ENCODE data around the gene PET100. TPM values are rescaled to one million over a fixed set of nuclear protein-coding genes. Genes with fewer than 3 reads are reported as not detected.
A peak's percentile ranks its signal among the peaks of the same experiment; 100 is the strongest.

PET100 gene
- total RNA-seq, 1 donor from 2014 or later, result 141 TPM

DNA sequence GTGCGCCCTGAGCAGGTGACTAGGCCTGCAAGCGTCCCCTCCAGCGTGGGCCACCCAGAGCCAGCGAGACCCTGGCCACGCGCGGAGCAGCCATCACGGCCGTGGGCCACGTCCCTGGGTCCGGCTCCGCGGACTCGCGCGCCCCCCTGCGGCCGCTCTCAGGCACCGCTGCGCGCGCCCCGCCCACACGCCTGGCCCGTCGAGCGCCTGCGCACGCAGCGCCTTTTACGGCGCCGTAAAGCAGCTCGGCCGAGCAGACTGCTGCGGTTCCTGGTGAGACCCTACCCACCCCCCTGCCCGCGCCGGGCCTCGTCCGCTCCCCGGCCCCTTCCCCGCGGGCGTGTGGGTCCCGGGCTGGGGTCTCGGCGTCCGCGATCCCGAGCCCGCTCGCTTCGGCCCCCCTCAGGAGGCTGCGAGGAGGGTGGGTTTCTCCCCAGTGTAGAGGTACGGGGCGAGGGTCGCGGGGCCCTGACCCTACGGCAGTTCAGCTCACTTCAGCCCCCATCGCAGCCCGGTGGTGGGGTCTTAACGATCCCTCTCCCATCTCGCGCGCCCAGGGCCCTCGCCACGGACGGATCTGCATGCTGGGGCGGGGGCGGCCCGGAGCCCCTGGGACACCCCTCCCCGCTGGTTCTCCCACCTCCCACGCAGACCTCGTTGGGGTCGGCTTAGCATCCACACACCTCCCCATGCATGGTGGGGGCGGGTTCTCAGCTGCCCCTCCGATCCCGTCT is 51.2 kb downstream of the PET100 start, which contains the start of gene TRAPPC5:
Gene TRAPPC5, plus strand, starts transcription at position 228 of the 734 bp plus-strand sequence. CDS start 1,421 bp downstream, outside the sequence.
- peak within 1 kb of the TSS; percentile 90 for H3K27ac Mint-ChIP-seq (ENCODE audit: unreplicated experiment)
- H3K27me3 Mint-ChIP-seq (ENCODE audit: low read depth), result peaks cover 40% of the 10 kb centered on the region
- H3K9me3 Mint-ChIP-seq, result no peaks in the 10 kb centered on the region
- H3K4me3 Mint-ChIP-seq, result peak within 1 kb of the TSS; percentile 90
- H3K4me1 Mint-ChIP-seq, result peaks cover 11% of the 10 kb centered on the region
- peak; percentile 85 for DNase-seq (ENCODE audit: low read depth, low spot score)
- TF ChIP-seq, protein P1, sequence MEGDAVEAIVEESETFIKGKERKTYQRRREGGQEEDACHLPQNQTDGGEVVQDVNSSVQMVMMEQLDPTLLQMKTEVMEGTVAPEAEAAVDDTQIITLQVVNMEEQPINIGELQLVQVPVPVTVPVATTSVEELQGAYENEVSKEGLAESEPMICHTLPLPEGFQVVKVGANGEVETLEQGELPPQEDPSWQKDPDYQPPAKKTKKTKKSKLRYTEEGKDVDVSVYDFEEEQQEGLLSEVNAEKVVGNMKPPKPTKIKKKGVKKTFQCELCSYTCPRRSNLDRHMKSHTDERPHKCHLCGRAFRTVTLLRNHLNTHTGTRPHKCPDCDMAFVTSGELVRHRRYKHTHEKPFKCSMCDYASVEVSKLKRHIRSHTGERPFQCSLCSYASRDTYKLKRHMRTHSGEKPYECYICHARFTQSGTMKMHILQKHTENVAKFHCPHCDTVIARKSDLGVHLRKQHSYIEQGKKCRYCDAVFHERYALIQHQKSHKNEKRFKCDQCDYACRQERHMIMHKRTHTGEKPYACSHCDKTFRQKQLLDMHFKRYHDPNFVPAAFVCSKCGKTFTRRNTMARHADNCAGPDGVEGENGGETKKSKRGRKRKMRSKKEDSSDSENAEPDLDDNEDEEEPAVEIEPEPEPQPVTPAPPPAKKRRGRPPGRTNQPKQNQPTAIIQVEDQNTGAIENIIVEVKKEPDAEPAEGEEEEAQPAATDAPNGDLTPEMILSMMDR (conservative IDR thresholded peaks at IDR 0.05), result peak; percentile 94
- H3K36me3 Mint-ChIP-seq (ENCODE audit: low read depth), result no peaks in the 10 kb centered on the region

Small RNA genes lying within 50 kb of the gene (microRNA-seq; reads per million reads assigned to microRNA genes)
- not detected for gene MIR6792

Other genes with a start within 250 kb of the PET100 start
- 2.3 and 3.4 TPM in 2 replicates for gene PEX11G, start 140.8 kb upstream of the PET100 start, total RNA-seq
- gene ZNF358, start 113.7 kb upstream of the PET100 start, total RNA-seq, result 75.6 and 76.2 TPM in 2 replicates
- gene MCOLN1, start 107.2 kb upstream of the PET100 start, total RNA-seq, result 24.4 and 26.7 TPM in 2 replicates
- gene PNPLA6, start 94.1 kb upstream of the PET100 start, total RNA-seq, result 72.1 and 74.7 TPM in 2 replicates
- gene CAMSAP3, start 33.9 kb upstream of the PET100 start, total RNA-seq, result 10.3 and 13.7 TPM in 2 replicates
- 47.0 and 47.8 TPM in 2 replicates for gene XAB2, start 248 bp upstream of the PET100 start, total RNA-seq
- not detected in 2 replicates for gene PCP2, start 3.9 kb downstream of the PET100 start, total RNA-seq
- 4.6 and 5.2 TPM in 2 replicates for gene STXBP2, start 7.3 kb downstream of the PET100 start, total RNA-seq
- gene RETN, start 39.3 kb downstream of the PET100 start, total RNA-seq, result not detected in 2 replicates
- gene MCEMP1, start 47.3 kb downstream of the PET100 start, total RNA-seq, result not detected in 2 replicates
- 83.8 and 87.2 TPM in 2 replicates for gene TRAPPC5, start 51.0 kb downstream of the PET100 start, total RNA-seq
- gene FCER2, start 72.3 kb downstream of the PET100 start, total RNA-seq, result not detected in 2 replicates
- gene CLEC4G, start 102.3 kb downstream of the PET100 start, total RNA-seq, result not detected in 2 replicates
- not detected in 2 replicates for gene CD209, start 117.7 kb downstream of the PET100 start, total RNA-seq
- not detected in 2 replicates for gene CLEC4M, start 133.4 kb downstream of the PET100 start, total RNA-seq
- 17.8 and 19.5 TPM in 2 replicates for gene EVI5L, start 200.4 kb downstream of the PET100 start, total RNA-seq
- 20.9 and 21.8 TPM in 2 replicates for gene PRR36, start 244.6 kb downstream of the PET100 start, total RNA-seq

All from neural crest cell (in vitro differentiated cells).